SU-DHL-6 (cell line): Measurements from ENCODE around the gene SETDB2.
A peak's percentile ranks its signal among the peaks of the same experiment; 100 is the strongest.

Experiments used
- H2AFZ ChIP-seq: fragments of 200-600 bp; sonication (generic); 2 replicates; pipeline ENCODE4 v1.6.1; 2014; ENCODE audit warnings: low read depth, mild to moderate bottlenecking, moderate library complexity, mixed read lengths, antibody characterized with exemption, low read length; ENCODE audit not compliant: severe bottlenecking
- H3F3A ChIP-seq: fragments of 200-600 bp; shearing (Covaris generic); 2 replicates; pipeline ENCODE4 v1.6.0; 2016; ENCODE audit warnings: antibody characterized with exemption, mild to moderate bottlenecking; ENCODE audit not compliant: insufficient read depth
- H3K27ac ChIP-seq: fragments of 200-600 bp; sonication (generic); 2 replicates; pipeline ENCODE4 v1.5.1; 2016; ENCODE audit warnings: low read depth, mild to moderate bottlenecking, low read length, moderate library complexity, mixed read lengths
- H3K27me3 ChIP-seq: fragments of 200-600 bp; sonication (generic), shearing (Covaris generic); 2 replicates; pipeline ENCODE4 v1.6.0; 2014; ENCODE audit warnings: mild to moderate bottlenecking, low read length
- H3K36me3 ChIP-seq: fragments of 200-600 bp; sonication (generic); 2 replicates; pipeline ENCODE4 v1.6.1; 2014; ENCODE audit warnings: mild to moderate bottlenecking, low read length, mixed read lengths
- H3K4me2 ChIP-seq: fragments of 300-600, 200-600 bp; shearing (Covaris generic), sonication (generic); 2 replicates; pipeline ENCODE4 v1.6.0; 2014; ENCODE audit warnings: low read length, low read depth, mild to moderate bottlenecking; ENCODE audit not compliant: poor library complexity, severe bottlenecking
- H3K4me3 ChIP-seq: fragments of 200-600 bp; sonication (generic); 2 replicates; pipeline ENCODE4 v1.5.1; 2014; ENCODE audit warnings: antibody characterized with exemption, low read length, mild to moderate bottlenecking, mixed read lengths; ENCODE audit not compliant: insufficient read depth, poor library complexity, severe bottlenecking
- H3K79me2 ChIP-seq: fragments of 200-600 bp; sonication (generic); 2 replicates; pipeline ENCODE4 v1.6.1; 2014; ENCODE audit warnings: mild to moderate bottlenecking, low read length, moderate library complexity; ENCODE audit not compliant: insufficient read depth
- H3K9ac ChIP-seq: fragments of 200-600 bp; sonication (generic); 2 replicates; pipeline ENCODE4 v1.7.0; 2014; ENCODE audit warnings: mild to moderate bottlenecking, low read length
- H3K9me2 ChIP-seq: fragments of 200-600 bp; sonication (generic); replicated peaks from 2 replicates; pipeline ENCODE4 v1.6.1; 2014; ENCODE audit warnings: low read length; ENCODE audit not compliant: insufficient read depth
- H3K9me3 ChIP-seq: fragments of 200-600 bp; sonication (generic); 2 replicates; pipeline ENCODE4 v1.6.1; 2014; ENCODE audit warnings: low read length, mixed read lengths; ENCODE audit not compliant: insufficient read depth
- H4K20me1 ChIP-seq: fragments of 200-600 bp; sonication (generic); 2 replicates; pipeline ENCODE4 v1.6.1; 2014; ENCODE audit warnings: low read depth, mild to moderate bottlenecking, antibody characterized with exemption, low read length, moderate library complexity, mixed read lengths
- EZH2phosphoT487 ChIP-seq: fragments of 200-600 bp; sonication (generic), shearing (Covaris generic); conservative IDR thresholded peaks from 2 replicates; pipeline ENCODE4 v1.6.1; 2018; ENCODE audit warnings: mild to moderate bottlenecking, antibody characterized with exemption, low read length, moderate library complexity, mixed read lengths
- TF ChIP-seq, protein P1 (sequence below): fragments of 200-600 bp; sonication (generic); IDR thresholded peaks from one replicate; pipeline ENCODE4 v1.5.1; 2017; ENCODE audit warnings: antibody characterized with exemption, mild to moderate bottlenecking, low read length, moderate library complexity; ENCODE audit not compliant: insufficient read depth, poor library complexity, severe bottlenecking

Gene SETDB2

GRCh38 chr13:49481788-49482187 is 37.7 kb downstream of the SETDB2 start:
- Histone ChIP-seq H3K9ac (no peak overlapping the region), H3K4me3 (no peak overlapping the region), H3F3A (no peaks in the 10 kb centered on the region), H2AFZ (no peak overlapping the region), H3K9me3 (no peaks in the 10 kb centered on the region), H3K27me3 (no peaks in the 10 kb centered on the region), H3K9me2 (no peaks in the 10 kb centered on the region), H3K27ac (no peak overlapping the region), H3K36me3 (peaks cover 38% of the 10 kb centered on the region; the same call in 1 of the 2 replicates), H4K20me1 (no peaks in the 10 kb centered on the region), H3K79me2 (no peaks in the 10 kb centered on the region), H3K4me2 (no peak overlapping the region)
- no peak for TF ChIP-seq EZH2phosphoT487
- TF ChIP-seq, protein P1, sequence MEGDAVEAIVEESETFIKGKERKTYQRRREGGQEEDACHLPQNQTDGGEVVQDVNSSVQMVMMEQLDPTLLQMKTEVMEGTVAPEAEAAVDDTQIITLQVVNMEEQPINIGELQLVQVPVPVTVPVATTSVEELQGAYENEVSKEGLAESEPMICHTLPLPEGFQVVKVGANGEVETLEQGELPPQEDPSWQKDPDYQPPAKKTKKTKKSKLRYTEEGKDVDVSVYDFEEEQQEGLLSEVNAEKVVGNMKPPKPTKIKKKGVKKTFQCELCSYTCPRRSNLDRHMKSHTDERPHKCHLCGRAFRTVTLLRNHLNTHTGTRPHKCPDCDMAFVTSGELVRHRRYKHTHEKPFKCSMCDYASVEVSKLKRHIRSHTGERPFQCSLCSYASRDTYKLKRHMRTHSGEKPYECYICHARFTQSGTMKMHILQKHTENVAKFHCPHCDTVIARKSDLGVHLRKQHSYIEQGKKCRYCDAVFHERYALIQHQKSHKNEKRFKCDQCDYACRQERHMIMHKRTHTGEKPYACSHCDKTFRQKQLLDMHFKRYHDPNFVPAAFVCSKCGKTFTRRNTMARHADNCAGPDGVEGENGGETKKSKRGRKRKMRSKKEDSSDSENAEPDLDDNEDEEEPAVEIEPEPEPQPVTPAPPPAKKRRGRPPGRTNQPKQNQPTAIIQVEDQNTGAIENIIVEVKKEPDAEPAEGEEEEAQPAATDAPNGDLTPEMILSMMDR = no peak

GRCh38 chr13:49488563-49488962 is 44.5 kb downstream of the SETDB2 start:
- Histone ChIP-seq H3K4me2 (no peak overlapping the region), H3K79me2 (no peaks in the 10 kb centered on the region), H3K9me2 (no peaks in the 10 kb centered on the region), H3K27ac (no peak overlapping the region), H4K20me1 (no peaks in the 10 kb centered on the region), H3K9ac (no peak overlapping the region), H3K9me3 (no peaks in the 10 kb centered on the region), H3F3A (peaks cover 6% of the 10 kb centered on the region), H3K4me3 (no peak overlapping the region), H2AFZ (no peak overlapping the region), H3K27me3 (no peaks in the 10 kb centered on the region), H3K36me3 (peaks cover 5% of the 10 kb centered on the region; the same call in 1 of the 2 replicates)
- TF ChIP-seq, protein P1 = no peak
- TF ChIP-seq EZH2phosphoT487 = no peak

GRCh38 chr13:49494645-49495044 is 50.6 kb downstream of the SETDB2 start:
- H3K36me3 ChIP-seq = no peaks in the 10 kb centered on the region
- H3K27me3 ChIP-seq = no peaks in the 10 kb centered on the region
- no peaks in the 10 kb centered on the region for H3K79me2 ChIP-seq
- peak overlapping the region; percentile 74 for H3K9ac ChIP-seq
- H3K4me3 ChIP-seq = peak overlapping the region; percentile 68
- no peaks in the 10 kb centered on the region for H3K9me2 ChIP-seq
- no peak for TF ChIP-seq EZH2phosphoT487
- TF ChIP-seq, protein P1 = no peak
- peak overlapping the region; percentile 94 for H3K27ac ChIP-seq
- peaks cover 52% of the 10 kb centered on the region for H3F3A ChIP-seq
- peak overlapping the region; percentile 81 for H2AFZ ChIP-seq
- H4K20me1 ChIP-seq = no peaks in the 10 kb centered on the region
- H3K4me2 ChIP-seq = peak overlapping the region; percentile 96
- no peaks in the 10 kb centered on the region for H3K9me3 ChIP-seq
